Kidney (tissue), 14 donors: ENCODE results near the gene LATS2. TPM values are rescaled to one million over a fixed set of nuclear protein-coding genes. Genes with fewer than 3 reads are reported as not detected.

ENCODE experiments used
- DNase-seq, 5 donors: peaks; one replicate each; pipeline ENCODE4 v3.0.0-alpha.2; 2013 to 2020
- FAIRE-seq: peaks from 2 replicates; lab custom pipeline; 2012; peaks lifted over from hg19 to GRCh38; lab: Jason Lieb, UNC
- H3K27ac ChIP-seq, 2 donors: one replicate each; pipeline ENCODE4 v1.7.0; 2013; ENCODE audit warnings: low read depth in 2 of 2, low read length in 2 of 2, inconsistent platforms in 1 of 2
- H3K27me3 ChIP-seq: one replicate; pipeline ENCODE4 v1.7.1; 2013; ENCODE audit warnings: low read length, inconsistent platforms; ENCODE audit not compliant: control insufficient read depth, insufficient read depth
- H3K36me3 ChIP-seq, 3 donors: one replicate each; pipeline versions ENCODE4 v1.7.0 to v1.7.1; 2013; ENCODE audit warnings: low read length in 3 of 3, control low read depth in 1 of 3, inconsistent platforms in 1 of 3; ENCODE audit not compliant: insufficient read depth in 3 of 3, control insufficient read depth in 2 of 3
- H3K4me1 ChIP-seq, 3 donors: one replicate each; pipeline versions ENCODE4 v1.7.0 to v1.7.1; 2013; ENCODE audit warnings: low read length in 3 of 3, inconsistent platforms in 1 of 3, low read depth in 1 of 3; ENCODE audit not compliant: control insufficient read depth in 2 of 3, insufficient read depth in 2 of 3
- H3K4me3 ChIP-seq, 3 donors: one replicate each; pipeline versions ENCODE4 v1.7.0 to v1.8.1; 2013; ENCODE audit warnings: low read length in 3 of 3, control low read depth in 1 of 3, inconsistent platforms in 1 of 3
- H3K9ac ChIP-seq, 3 donors: one replicate each; pipeline versions ENCODE4 v1.7.0 to v1.7.1; 2013; ENCODE audit warnings: low read length in 3 of 3, control low read depth in 1 of 3, inconsistent platforms in 1 of 3
- H3K9me3 ChIP-seq, 3 donors: one replicate each; pipeline versions ENCODE4 v1.7.0 to v1.7.1; 2013; ENCODE audit warnings: low read length in 3 of 3, control low read depth in 1 of 3, inconsistent platforms in 1 of 3; ENCODE audit not compliant: control insufficient read depth in 2 of 3, insufficient read depth in 1 of 3
- intact Hi-C: fragments of 100-400 bp; cut with DNase I; formaldehyde crosslinking; loops from one replicate; pipeline ENCODE4 v1.11.1; 2022
- polyA plus RNA-seq: library from polyadenylated mRNA; stranded (reverse); fragments of 350-450 nt; fragmentation: Illumina TruSeq; extraction: RNeasy Lipid Tissue Mini Kit (QIAGEN cat#74804); gene quantifications from one replicate; pipeline ENCODE4 v1.2.3, GENCODE V29; 2014; ENCODE audit warnings: low read depth, low replicate concordance; ENCODE audit not compliant: insufficient read depth
- total RNA-seq: library from RNA; stranded (reverse); fragmentation: NEBNext Ultra II Directional; extraction: Animal tissue kit (Norgen Biotek cat#: 25700); gene quantifications from one replicate; pipeline ENCODE4 v1.2.1, GENCODE V29; 2021
- TF ChIP-seq, protein P1 (sequence below): IDR thresholded peaks from 3 replicates; pipeline ENCODE4 v1.5.1; 2012; ENCODE audit warnings: mild to moderate bottlenecking, moderate library complexity, borderline replicate concordance; ENCODE audit not compliant: insufficient read depth; ENCODE audit errors: extremely low read depth
- donor health status: control.
- donor health status: control.
- donor health status: control.
- donor health status: control.
- donor health status: control.
- donor health status: DM: yes; HTN: yes; CAD: no.
- donor health status: Normal renal cell carcinoma (clear cell type).

The LATS2 gene
- total and polyA plus RNA-seq, 2 donors from 2014 or later: 5.5 to 26.3 TPM

GRCh38 chr13:21033212-21033840 lies 28.1 kb downstream of the LATS2 start:
- Histone ChIP-seq H3K36me3 (no peaks in the 10 kb centered on the region), H3K4me3 (peak overlapping the region in 2 of 3 donors; percentile 15 to 31), H3K27me3 (no peaks in the 10 kb centered on the region), H3K27ac (peak overlapping the region; percentile 73 to 91), H3K9me3 (no peaks in the 10 kb centered on the region), H3K9ac (peak overlapping the region in 1 of 3 donors; percentile 29), H3K4me1 (peaks cover 4 to 32% (median 24%) of the 10 kb centered on the region in 3 donors)
- DNase-seq (peak in 2 of 5 donors; percentile 18 to 45), FAIRE-seq (no peak)
- intact Hi-C loops: no loop called here
- TF ChIP-seq, protein P1, sequence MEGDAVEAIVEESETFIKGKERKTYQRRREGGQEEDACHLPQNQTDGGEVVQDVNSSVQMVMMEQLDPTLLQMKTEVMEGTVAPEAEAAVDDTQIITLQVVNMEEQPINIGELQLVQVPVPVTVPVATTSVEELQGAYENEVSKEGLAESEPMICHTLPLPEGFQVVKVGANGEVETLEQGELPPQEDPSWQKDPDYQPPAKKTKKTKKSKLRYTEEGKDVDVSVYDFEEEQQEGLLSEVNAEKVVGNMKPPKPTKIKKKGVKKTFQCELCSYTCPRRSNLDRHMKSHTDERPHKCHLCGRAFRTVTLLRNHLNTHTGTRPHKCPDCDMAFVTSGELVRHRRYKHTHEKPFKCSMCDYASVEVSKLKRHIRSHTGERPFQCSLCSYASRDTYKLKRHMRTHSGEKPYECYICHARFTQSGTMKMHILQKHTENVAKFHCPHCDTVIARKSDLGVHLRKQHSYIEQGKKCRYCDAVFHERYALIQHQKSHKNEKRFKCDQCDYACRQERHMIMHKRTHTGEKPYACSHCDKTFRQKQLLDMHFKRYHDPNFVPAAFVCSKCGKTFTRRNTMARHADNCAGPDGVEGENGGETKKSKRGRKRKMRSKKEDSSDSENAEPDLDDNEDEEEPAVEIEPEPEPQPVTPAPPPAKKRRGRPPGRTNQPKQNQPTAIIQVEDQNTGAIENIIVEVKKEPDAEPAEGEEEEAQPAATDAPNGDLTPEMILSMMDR: no peak

DNA sequence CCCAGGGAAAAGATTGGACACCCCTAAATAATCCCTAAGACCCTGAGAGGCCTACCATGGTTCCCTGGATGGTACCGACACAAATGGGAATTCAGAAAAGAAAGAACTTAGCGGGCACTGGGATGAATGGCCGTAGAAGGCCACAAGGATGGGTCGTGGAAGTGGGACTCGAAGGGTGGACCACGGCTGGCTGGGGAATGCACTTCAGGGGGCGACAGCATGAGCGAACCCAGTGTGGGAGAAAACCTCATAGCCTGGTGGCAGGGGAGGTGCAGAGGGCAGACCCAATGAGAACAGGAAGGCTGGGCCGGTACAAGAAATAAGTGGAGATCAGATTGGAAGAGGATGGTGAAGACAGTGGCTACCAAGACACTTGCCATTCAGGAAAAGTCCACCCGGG lies 28.7 kb downstream of the LATS2 start:
- no peak overlapping the region for H3K9ac ChIP-seq
- H3K4me3 ChIP-seq: peak overlapping the region in 1 of 3 donors; percentile 31
- peaks cover 4 to 32% (median 24%) of the 10 kb centered on the region in 3 donors for H3K4me1 ChIP-seq

GRCh38 chr13:21031594-21032275 lies 29.7 kb downstream of the LATS2 start:
- intact Hi-C loops: no loop called here
- peaks cover 4 to 32% (median 24%) of the 10 kb centered on the region in 3 donors for H3K4me1 ChIP-seq
- no peak for FAIRE-seq

More for the DNA sequence above, 28.7 kb downstream of the LATS2 start:
- H3K27me3 ChIP-seq: no peaks in the 10 kb centered on the region
- H3K36me3 ChIP-seq: no peaks in the 10 kb centered on the region
- FAIRE-seq (no peak), DNase-seq (peak in 1 of 5 donors; percentile 18)
- intact Hi-C loops: no loop called here
- H3K27ac ChIP-seq: peak overlapping the region; percentile 71 to 73
- H3K9me3 ChIP-seq: no peaks in the 10 kb centered on the region
- TF ChIP-seq, protein P1: no peak

More at GRCh38 chr13:21031594-21032275, 29.7 kb downstream of the LATS2 start:
- Histone ChIP-seq H3K27me3 (no peaks in the 10 kb centered on the region), H3K9ac (no peak overlapping the region), H3K4me3 (no peak overlapping the region), H3K27ac (no peak overlapping the region), H3K36me3 (no peaks in the 10 kb centered on the region), H3K9me3 (no peaks in the 10 kb centered on the region)
- DNase-seq: peak in 1 of 5 donors; percentile 7
- TF ChIP-seq, protein P1: no peak
